ENCODE measurements around the gene RHOXF1.

DNA sequence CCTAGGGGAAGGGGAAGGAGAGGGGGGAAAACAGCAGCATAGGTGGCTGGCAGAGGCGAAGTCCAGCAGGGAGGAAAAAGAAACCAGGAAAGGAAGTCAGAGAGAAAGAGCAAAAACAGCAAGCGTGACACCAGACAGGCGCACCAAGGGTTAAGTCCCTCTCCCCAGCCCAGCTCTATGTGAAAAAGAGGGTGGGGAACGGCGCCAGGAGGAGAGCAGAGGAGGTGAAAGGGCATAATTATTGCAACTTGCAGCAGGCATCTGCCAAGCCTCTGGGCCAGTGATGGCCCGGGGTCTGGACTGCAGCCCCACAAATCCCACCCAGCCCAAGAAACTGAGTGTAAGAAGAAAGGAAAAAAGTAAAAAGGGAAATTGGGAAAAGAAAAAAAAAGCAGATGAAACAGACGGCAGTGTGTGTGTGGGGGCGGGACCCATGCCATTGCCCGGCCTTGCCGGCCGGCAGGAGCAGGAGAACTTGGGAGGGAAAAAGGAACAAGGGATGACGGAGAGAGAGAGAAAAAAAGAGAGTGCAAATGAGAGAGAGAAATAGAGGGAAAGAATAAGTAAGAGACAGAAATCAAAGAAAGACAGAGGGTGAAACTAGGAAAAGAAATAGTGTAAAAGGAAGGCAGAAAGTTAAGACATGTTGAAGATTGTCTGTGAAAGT, 28.6 kb upstream of the RHOXF1 start:
- TF ChIP-seq, protein P1, sequence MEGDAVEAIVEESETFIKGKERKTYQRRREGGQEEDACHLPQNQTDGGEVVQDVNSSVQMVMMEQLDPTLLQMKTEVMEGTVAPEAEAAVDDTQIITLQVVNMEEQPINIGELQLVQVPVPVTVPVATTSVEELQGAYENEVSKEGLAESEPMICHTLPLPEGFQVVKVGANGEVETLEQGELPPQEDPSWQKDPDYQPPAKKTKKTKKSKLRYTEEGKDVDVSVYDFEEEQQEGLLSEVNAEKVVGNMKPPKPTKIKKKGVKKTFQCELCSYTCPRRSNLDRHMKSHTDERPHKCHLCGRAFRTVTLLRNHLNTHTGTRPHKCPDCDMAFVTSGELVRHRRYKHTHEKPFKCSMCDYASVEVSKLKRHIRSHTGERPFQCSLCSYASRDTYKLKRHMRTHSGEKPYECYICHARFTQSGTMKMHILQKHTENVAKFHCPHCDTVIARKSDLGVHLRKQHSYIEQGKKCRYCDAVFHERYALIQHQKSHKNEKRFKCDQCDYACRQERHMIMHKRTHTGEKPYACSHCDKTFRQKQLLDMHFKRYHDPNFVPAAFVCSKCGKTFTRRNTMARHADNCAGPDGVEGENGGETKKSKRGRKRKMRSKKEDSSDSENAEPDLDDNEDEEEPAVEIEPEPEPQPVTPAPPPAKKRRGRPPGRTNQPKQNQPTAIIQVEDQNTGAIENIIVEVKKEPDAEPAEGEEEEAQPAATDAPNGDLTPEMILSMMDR (IDR thresholded peaks at IDR 0.05), result no peak
- TF ChIP-seq POLR2A (IDR thresholded peaks at IDR 0.05), result no peak
